ENCODE data around the gene CSGALNACT2.

The CSGALNACT2 gene

GRCh38 chr10:43121444-43121843, 16.8 kb upstream of the CSGALNACT2 start:
- no peak for DNase-seq (ENCODE audit: low read depth)
- no peak for TF ChIP-seq CTCF (conservative IDR thresholded peaks at IDR 0.05; ENCODE audit: low read depth, low read length)
- no peak overlapping the region for H3K4me3 ChIP-seq (ENCODE audit: low read length)

- DNase-seq (ENCODE audit: low read depth): no peak
- TF ChIP-seq CTCF (conservative IDR thresholded peaks at IDR 0.05; ENCODE audit: low read depth, low read length): no peak
These were observed 16.1 kb upstream of the CSGALNACT2 start for GRCh38 chr10:43122096-43122495.

GRCh38 chr10:43122826-43123225, 15.4 kb upstream of the CSGALNACT2 start:
- H3K4me3 ChIP-seq (ENCODE audit: low read length): no peak overlapping the region
- no peak for DNase-seq (ENCODE audit: low read depth)
- no peak for TF ChIP-seq CTCF (conservative IDR thresholded peaks at IDR 0.05; ENCODE audit: low read depth, low read length)

More at GRCh38 chr10:43122096-43122495, 16.1 kb upstream of the CSGALNACT2 start:
- H3K4me3 ChIP-seq (ENCODE audit: low read length): no peak overlapping the region

GRCh38 chr10:43123361-43124093, 14.7 kb upstream of the CSGALNACT2 start:
- TF ChIP-seq CTCF (conservative IDR thresholded peaks at IDR 0.05; ENCODE audit: low read depth, low read length): no peak
- H3K4me3 ChIP-seq (ENCODE audit: low read length): no peak overlapping the region
- DNase-seq (ENCODE audit: low read depth): no peak

GRCh38 chr10:43124094-43124521, 14.1 kb upstream of the CSGALNACT2 start:
- no peak for DNase-seq (ENCODE audit: low read depth)
- TF ChIP-seq CTCF (conservative IDR thresholded peaks at IDR 0.05; ENCODE audit: low read depth, low read length): no peak
- H3K4me3 ChIP-seq (ENCODE audit: low read length): no peak overlapping the region

GRCh38 chr10:43124574-43125273, 13.5 kb upstream of the CSGALNACT2 start:
- H3K4me3 ChIP-seq (ENCODE audit: low read length): no peak overlapping the region
- no peak for DNase-seq (ENCODE audit: low read depth)
- TF ChIP-seq CTCF (conservative IDR thresholded peaks at IDR 0.05; ENCODE audit: low read depth, low read length): no peak

Data from retinal pigment epithelial cell (primary cell).